ENCODE measurements around the gene ISM1. TPM values are rescaled to one million over a fixed set of nuclear protein-coding genes. Genes with fewer than 3 reads are reported as not detected.

The ISM1 gene
- total RNA-seq, 1 experiment from 2014 or later = not detected

- Mint-ChIP-seq H3K36me3 (ENCODE audit: insufficient read depth, unreplicated experiment) (no peaks in the 10 kb centered on the region), H3K27me3 (ENCODE audit: unreplicated experiment) (peaks cover 4% of the 10 kb centered on the region), H3K27ac (ENCODE audit: unreplicated experiment) (no peak overlapping the region), H3K4me1 (ENCODE audit: low read depth, unreplicated experiment) (no peaks in the 10 kb centered on the region), H3K4me3 (ENCODE audit: low read depth, unreplicated experiment) (no peak overlapping the region), H3K9me3 (ENCODE audit: low read depth, unreplicated experiment) (no peaks in the 10 kb centered on the region)
- no peak for DNase-seq
- CTCF ChIA-PET = interaction anchor here (0.6 to 1.6 kb wide), 5 partner anchors 140 to 284 kb away, joined by 3 to 4 read pairs (median 3); no protein-coding TSS in a partner anchor
- intact Hi-C loops (cut with micrococcal nuclease; ENCODE audit: unreplicated experiment) = loop anchor here (1.0 kb wide), 1 partner anchor 143 kb away; no protein-coding TSS in a partner anchor
- no TSS peak for BruUV-seq (replicated peaks)
- TF ChIP-seq, protein P1, sequence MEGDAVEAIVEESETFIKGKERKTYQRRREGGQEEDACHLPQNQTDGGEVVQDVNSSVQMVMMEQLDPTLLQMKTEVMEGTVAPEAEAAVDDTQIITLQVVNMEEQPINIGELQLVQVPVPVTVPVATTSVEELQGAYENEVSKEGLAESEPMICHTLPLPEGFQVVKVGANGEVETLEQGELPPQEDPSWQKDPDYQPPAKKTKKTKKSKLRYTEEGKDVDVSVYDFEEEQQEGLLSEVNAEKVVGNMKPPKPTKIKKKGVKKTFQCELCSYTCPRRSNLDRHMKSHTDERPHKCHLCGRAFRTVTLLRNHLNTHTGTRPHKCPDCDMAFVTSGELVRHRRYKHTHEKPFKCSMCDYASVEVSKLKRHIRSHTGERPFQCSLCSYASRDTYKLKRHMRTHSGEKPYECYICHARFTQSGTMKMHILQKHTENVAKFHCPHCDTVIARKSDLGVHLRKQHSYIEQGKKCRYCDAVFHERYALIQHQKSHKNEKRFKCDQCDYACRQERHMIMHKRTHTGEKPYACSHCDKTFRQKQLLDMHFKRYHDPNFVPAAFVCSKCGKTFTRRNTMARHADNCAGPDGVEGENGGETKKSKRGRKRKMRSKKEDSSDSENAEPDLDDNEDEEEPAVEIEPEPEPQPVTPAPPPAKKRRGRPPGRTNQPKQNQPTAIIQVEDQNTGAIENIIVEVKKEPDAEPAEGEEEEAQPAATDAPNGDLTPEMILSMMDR (IDR thresholded peaks at IDR 0.05; ENCODE audit: unreplicated experiment) = no peak
Observed at GRCh38 chr20:13262302-13262650, 41.2 kb downstream of the ISM1 start.

- H3K27me3 Mint-ChIP-seq (ENCODE audit: unreplicated experiment) = peaks cover 10% of the 10 kb centered on the region
- no peaks in the 10 kb centered on the region for H3K9me3 Mint-ChIP-seq (ENCODE audit: low read depth, unreplicated experiment)
- H3K27ac Mint-ChIP-seq (ENCODE audit: unreplicated experiment) = no peak overlapping the region
- no peaks in the 10 kb centered on the region for H3K36me3 Mint-ChIP-seq (ENCODE audit: insufficient read depth, unreplicated experiment)
- DNase-seq = no peak
- no peak overlapping the region for H3K4me3 Mint-ChIP-seq (ENCODE audit: low read depth, unreplicated experiment)
- intact Hi-C loops (cut with micrococcal nuclease; ENCODE audit: unreplicated experiment) = loop anchor here (1.0 kb wide), 1 partner anchor 144 kb away; no protein-coding TSS in a partner anchor
- no TSS peak for BruUV-seq (replicated peaks)
- CTCF ChIA-PET = interaction anchor here (0.6 to 1.6 kb wide), 5 partner anchors 141 to 284 kb away, joined by 3 to 4 read pairs (median 3); no protein-coding TSS in a partner anchor
- TF ChIP-seq, protein P1 (IDR thresholded peaks at IDR 0.05; ENCODE audit: unreplicated experiment) = no peak
- no peaks in the 10 kb centered on the region for H3K4me1 Mint-ChIP-seq (ENCODE audit: low read depth, unreplicated experiment)
Observed at GRCh38 chr20:13262671-13263360, 41.7 kb downstream of the ISM1 start.

- CTCF ChIA-PET = no interaction called here
- intact Hi-C loops (cut with micrococcal nuclease; ENCODE audit: unreplicated experiment) = no loop called here
- TF ChIP-seq, protein P1 (IDR thresholded peaks at IDR 0.05; ENCODE audit: unreplicated experiment) = no peak
Observed at GRCh38 chr20:13263451-13263850, 42.4 kb downstream of the ISM1 start.

GRCh38 chr20:13264907-13265306, 43.8 kb downstream of the ISM1 start:
- Mint-ChIP-seq H3K27ac (ENCODE audit: unreplicated experiment) (no peak overlapping the region), H3K27me3 (ENCODE audit: unreplicated experiment) (peaks cover 31% of the 10 kb centered on the region), H3K4me1 (ENCODE audit: low read depth, unreplicated experiment) (no peaks in the 10 kb centered on the region), H3K4me3 (ENCODE audit: low read depth, unreplicated experiment) (no peak overlapping the region), H3K9me3 (ENCODE audit: low read depth, unreplicated experiment) (no peaks in the 10 kb centered on the region), H3K36me3 (ENCODE audit: insufficient read depth, unreplicated experiment) (no peaks in the 10 kb centered on the region)
- CTCF ChIA-PET = interaction anchor here (0.7 kb wide), 1 partner anchor 148 kb away, joined by 5 read pairs; no protein-coding TSS in a partner anchor
- intact Hi-C loops (cut with micrococcal nuclease; ENCODE audit: unreplicated experiment) = no loop called here
- BruUV-seq (replicated peaks) = no TSS peak
- no peak for DNase-seq
- TF ChIP-seq, protein P1 (IDR thresholded peaks at IDR 0.05; ENCODE audit: unreplicated experiment) = no peak

More at GRCh38 chr20:13263451-13263850, 42.4 kb downstream of the ISM1 start:
- H3K36me3 Mint-ChIP-seq (ENCODE audit: insufficient read depth, unreplicated experiment) = no peaks in the 10 kb centered on the region
- no peaks in the 10 kb centered on the region for H3K9me3 Mint-ChIP-seq (ENCODE audit: low read depth, unreplicated experiment)
- no peaks in the 10 kb centered on the region for H3K4me1 Mint-ChIP-seq (ENCODE audit: low read depth, unreplicated experiment)
- BruUV-seq (replicated peaks) = no TSS peak
- H3K27ac Mint-ChIP-seq (ENCODE audit: unreplicated experiment) = no peak overlapping the region
- no peak overlapping the region for H3K4me3 Mint-ChIP-seq (ENCODE audit: low read depth, unreplicated experiment)
- no peak for DNase-seq
- H3K27me3 Mint-ChIP-seq (ENCODE audit: unreplicated experiment) = peaks cover 16% of the 10 kb centered on the region
